SKM-1 (cell line): ENCODE results near the gene AAGAB.
A peak's percentile ranks its signal among the peaks of the same experiment; 100 is the strongest.
"Not testable (repeated sequence)": the region's sequence is repeated elsewhere in the genome, so short reads cannot be mapped to it uniquely, and the experiment has no call there.

Experiments used
- DNase-seq: peaks from one replicate; lab custom pipeline; 2025; ENCODE audit not compliant: unreplicated experiment; lab: John Stamatoyannopoulos, UW

AAGAB gene

GRCh38 chr15:67253549-67254237 lies 768 bp downstream of the AAGAB start:
- no peak for DNase-seq

GRCh38 chr15:67253101-67253500 lies 1.4 kb downstream of the AAGAB start:
- DNase-seq = no peak

- no peak for DNase-seq
These were observed 3.1 kb downstream of the AAGAB start for GRCh38 chr15:67251318-67251717.

- DNase-seq = no peak
These were observed 4.6 kb downstream of the AAGAB start for GRCh38 chr15:67249830-67250229.

GRCh38 chr15:67248011-67248505 lies 6.4 kb downstream of the AAGAB start:
- DNase-seq = no peak

- DNase-seq = not testable (repeated sequence)
These were observed 7.9 kb downstream of the AAGAB start for GRCh38 chr15:67246606-67247005.

- DNase-seq = no peak
These were observed 9.4 kb downstream of the AAGAB start for GRCh38 chr15:67244971-67245478.

GRCh38 chr15:67242708-67243111 lies 11.8 kb downstream of the AAGAB start:
- peak; percentile 30 for DNase-seq

GRCh38 chr15:67241132-67241855 lies 13.2 kb downstream of the AAGAB start:
- DNase-seq = no peak

- peak; percentile 9 for DNase-seq
These were observed 14.0 kb downstream of the AAGAB start for GRCh38 chr15:67240235-67241131.

GRCh38 chr15:67232591-67232990 lies 21.9 kb downstream of the AAGAB start:
- no peak for DNase-seq

- DNase-seq = no peak
These were observed 24.0 kb downstream of the AAGAB start for GRCh38 chr15:67230504-67230903.

- DNase-seq = no peak
These were observed 26.2 kb downstream of the AAGAB start for GRCh38 chr15:67228286-67228685.

- no peak for DNase-seq
These were observed 26.6 kb downstream of the AAGAB start for GRCh38 chr15:67227846-67228245.

GRCh38 chr15:67227431-67227830 lies 27.0 kb downstream of the AAGAB start:
- no peak for DNase-seq

- DNase-seq = no peak
These were observed 29.1 kb downstream of the AAGAB start for GRCh38 chr15:67225336-67225735.

GRCh38 chr15:67224889-67225288 lies 29.6 kb downstream of the AAGAB start:
- no peak for DNase-seq

GRCh38 chr15:67219288-67219687 lies 35.2 kb downstream of the AAGAB start:
- no peak for DNase-seq

GRCh38 chr15:67218428-67218827 lies 36.0 kb downstream of the AAGAB start:
- DNase-seq = no peak

GRCh38 chr15:67216859-67217258 lies 37.6 kb downstream of the AAGAB start:
- no peak for DNase-seq

- DNase-seq = no peak
These were observed 39.4 kb downstream of the AAGAB start for GRCh38 chr15:67215102-67215501.
